IgD-negative memory B cell (primary cell): Measurements from ENCODE around the gene MRPL10. TPM values are rescaled to one million over a fixed set of nuclear protein-coding genes. Genes with fewer than 3 reads are reported as not detected.

Source experiments
- H3K27ac Mint-ChIP-seq, 3 donors: one replicate each; pipeline ENCODE4 v1.8.0; 2020 to 2022; ENCODE audit warnings: mild to moderate bottlenecking in 3 of 3, mixed read lengths in 3 of 3, moderate library complexity in 1 of 3
- H3K27me3 Mint-ChIP-seq: one replicate; pipeline ENCODE4 v1.8.0; 2021; ENCODE audit warnings: mixed read lengths
- H3K36me3 Mint-ChIP-seq: one replicate; pipeline ENCODE4 v1.8.0; 2020; ENCODE audit warnings: mild to moderate bottlenecking, mixed read lengths
- H3K4me1 Mint-ChIP-seq, 3 donors: one replicate each; pipeline ENCODE4 v1.8.0; 2020 to 2022; ENCODE audit warnings: mixed read lengths in 3 of 3, mild to moderate bottlenecking in 1 of 3
- H3K4me3 Mint-ChIP-seq, 4 donors: one replicate each; pipeline ENCODE4 v1.8.0; 2020 to 2022; ENCODE audit warnings: mild to moderate bottlenecking in 4 of 4, mixed read lengths in 4 of 4, moderate library complexity in 3 of 4
- H3K9me3 Mint-ChIP-seq, 3 donors: one replicate each; pipeline ENCODE4 v1.8.0; 2020 to 2021; ENCODE audit warnings: mixed read lengths in 3 of 3, mild to moderate bottlenecking in 1 of 3
- polyA plus RNA-seq: library from polyadenylated mRNA; unstranded; fragments of 300-500 nt; fragmentation: Illumina TruSeq; gene quantifications from one replicate; pipeline ENCODE4 v1.2.3, GENCODE V29; 2021

Gene MRPL10
- polyA plus RNA-seq, 1 donor from 2014 or later: 36.2 TPM

GRCh38 chr17:47850373-47850691, 19.0 kb upstream of the MRPL10 start:
- Mint-ChIP-seq H3K27me3 (peaks cover 70% of the 10 kb centered on the region), H3K4me1 (peaks cover 11 to 16% (median 12%) of the 10 kb centered on the region in 3 donors), H3K4me3 (peak overlapping the region in 3 of 4 donors; percentile 46 to 86 (median 79)), H3K36me3 (peaks cover 2% of the 10 kb centered on the region), H3K27ac (no peak overlapping the region), H3K9me3 (no peaks in the 10 kb centered on the region)

- Mint-ChIP-seq H3K27ac (no peak overlapping the region), H3K4me1 (peaks cover 9 to 13% (median 11%) of the 10 kb centered on the region in 3 donors), H3K4me3 (no peak overlapping the region), H3K27me3 (peaks cover 64% of the 10 kb centered on the region), H3K36me3 (peaks cover 2% of the 10 kb centered on the region), H3K9me3 (no peaks in the 10 kb centered on the region)
Measured at GRCh38 chr17:47848198-47848513, 16.8 kb upstream of the MRPL10 start.

DNA sequence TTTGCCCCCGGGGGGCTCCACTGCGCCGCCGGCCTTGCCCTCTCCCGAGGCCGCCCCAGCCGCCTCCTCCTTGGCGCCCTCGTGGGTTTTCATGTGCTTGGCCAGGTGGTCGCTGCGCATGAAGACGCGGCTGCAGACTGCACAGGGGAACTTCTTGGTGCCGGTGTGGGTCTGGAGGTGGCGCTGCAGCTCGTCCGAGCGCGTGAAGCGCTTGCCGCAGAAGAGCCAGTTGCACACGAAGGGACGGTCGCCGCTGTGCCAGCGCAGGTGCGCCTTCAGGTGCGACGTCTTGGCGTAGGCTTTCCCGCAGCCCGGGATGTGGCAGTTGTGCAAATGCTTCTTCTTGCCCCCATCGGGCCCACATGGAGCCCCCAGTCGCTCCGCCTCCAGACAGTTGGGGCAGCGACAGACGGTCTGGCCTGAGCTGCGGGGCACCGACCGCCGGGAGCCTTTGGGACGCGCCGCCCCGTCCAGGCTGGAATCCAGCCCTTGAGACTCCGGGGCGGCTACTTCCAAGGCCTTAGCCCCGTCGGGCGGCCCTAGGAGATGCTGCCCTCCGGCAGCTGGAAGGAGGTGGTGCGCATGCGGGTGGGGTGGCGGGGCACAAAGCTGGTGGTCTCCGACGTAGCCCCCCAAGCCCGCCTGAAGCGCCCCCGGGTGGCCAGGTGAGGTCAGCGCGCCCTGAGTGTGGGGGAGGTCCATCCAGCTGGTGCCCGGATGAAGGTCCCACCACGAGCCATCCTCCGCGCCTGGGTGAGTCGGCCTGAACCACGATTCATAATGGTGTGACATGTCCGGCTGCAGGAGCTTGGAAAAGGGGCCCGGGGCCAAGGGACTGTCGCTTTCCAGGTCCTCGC, 16.2 kb upstream of the MRPL10 start:
- peaks cover 60% of the 10 kb centered on the region for H3K27me3 Mint-ChIP-seq
- no peak overlapping the region for H3K27ac Mint-ChIP-seq
- peak overlapping the region in 1 of 4 donors; percentile 66 for H3K4me3 Mint-ChIP-seq
- peaks cover 2% of the 10 kb centered on the region for H3K36me3 Mint-ChIP-seq
- peaks cover 11 to 16% (median 13%) of the 10 kb centered on the region in 3 donors for H3K4me1 Mint-ChIP-seq
- H3K9me3 Mint-ChIP-seq: no peaks in the 10 kb centered on the region

GRCh38 chr17:47846716-47847340, 15.5 kb upstream of the MRPL10 start:
- Mint-ChIP-seq H3K4me3 (peak overlapping the region in 1 of 4 donors; percentile 65), H3K4me1 (peaks cover 4 to 11% (median 6%) of the 10 kb centered on the region in 3 donors), H3K9me3 (no peaks in the 10 kb centered on the region), H3K27ac (no peak overlapping the region), H3K36me3 (peaks cover 2% of the 10 kb centered on the region), H3K27me3 (peaks cover 53% of the 10 kb centered on the region)

GRCh38 chr17:47845716-47846075, 14.4 kb upstream of the MRPL10 start:
- Mint-ChIP-seq H3K27me3 (peaks cover 51% of the 10 kb centered on the region), H3K4me3 (no peak overlapping the region), H3K9me3 (no peaks in the 10 kb centered on the region), H3K4me1 (peaks cover 8 to 10% (median 10%) of the 10 kb centered on the region in 3 donors), H3K27ac (no peak overlapping the region), H3K36me3 (peaks cover 2% of the 10 kb centered on the region)

DNA sequence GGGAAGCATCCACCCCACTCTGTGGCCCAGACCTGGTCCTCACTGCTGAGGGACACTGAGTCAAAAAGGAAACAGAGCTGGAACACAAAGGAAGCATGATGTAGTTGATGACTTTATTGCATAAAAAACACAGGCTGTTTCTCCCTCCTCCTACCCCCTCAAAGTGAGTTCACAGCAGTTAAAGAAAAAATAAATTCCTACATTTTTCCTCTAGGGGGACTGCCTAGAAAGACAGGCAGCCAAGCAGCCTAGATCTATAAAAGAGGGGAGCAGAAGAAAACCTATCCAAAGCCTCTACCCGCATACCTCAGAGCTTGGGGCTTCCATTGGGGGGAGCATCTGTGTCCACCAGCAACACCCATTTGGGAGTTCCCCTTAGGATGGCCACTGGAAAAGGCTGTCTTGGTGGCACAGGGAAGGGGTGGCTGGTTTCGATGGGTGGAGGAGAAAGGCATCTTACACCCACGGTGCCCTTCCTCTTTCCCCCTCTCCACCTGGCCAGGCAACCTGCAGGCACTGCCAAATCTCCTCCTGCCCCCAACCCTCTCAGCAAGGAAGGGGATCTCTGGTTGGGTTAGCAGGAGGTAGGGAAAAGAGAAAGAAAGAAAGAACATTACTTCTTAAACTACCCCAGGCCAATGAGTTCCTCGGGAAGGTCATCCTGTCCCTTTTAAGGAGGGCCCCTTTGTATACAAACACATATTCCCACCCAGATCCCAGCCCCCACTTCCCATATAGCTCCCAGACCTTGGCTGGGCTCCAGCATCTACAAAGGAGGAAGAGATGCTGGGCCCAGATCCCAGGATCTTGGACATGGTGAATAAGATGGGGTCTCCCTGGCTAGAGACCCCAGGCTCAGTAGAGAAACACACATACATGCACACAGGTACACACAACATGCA, 13.7 kb upstream of the MRPL10 start:
- Mint-ChIP-seq H3K9me3 (no peaks in the 10 kb centered on the region), H3K27ac (no peak overlapping the region), H3K27me3 (peaks cover 45% of the 10 kb centered on the region), H3K36me3 (peaks cover 2% of the 10 kb centered on the region), H3K4me3 (peak overlapping the region in 1 of 4 donors; percentile 12), H3K4me1 (peaks cover 8 to 14% (median 10%) of the 10 kb centered on the region in 3 donors)

DNA sequence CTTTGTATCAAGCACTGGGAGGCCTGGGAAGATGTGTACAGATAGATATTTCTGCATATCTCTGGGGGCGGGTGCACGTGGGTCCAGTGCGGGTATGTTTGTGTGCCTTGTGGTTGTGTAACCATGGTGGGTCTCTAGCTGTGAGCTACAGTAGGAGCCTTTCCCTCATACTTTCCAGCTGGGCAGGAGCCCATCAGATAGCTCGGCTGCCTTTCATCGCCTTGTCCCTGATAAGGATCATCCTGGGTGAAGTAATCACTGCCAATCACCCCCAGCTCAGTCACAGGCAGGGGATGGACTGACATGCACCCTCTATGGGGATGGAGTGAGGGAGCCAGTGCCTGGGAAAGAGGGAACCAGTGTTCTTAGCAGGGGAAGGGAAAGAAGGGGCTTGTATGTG, 12.9 kb upstream of the MRPL10 start:
- H3K27me3 Mint-ChIP-seq: peaks cover 38% of the 10 kb centered on the region
- no peak overlapping the region for H3K27ac Mint-ChIP-seq
- H3K4me3 Mint-ChIP-seq: no peak overlapping the region
- no peaks in the 10 kb centered on the region for H3K9me3 Mint-ChIP-seq
- peaks cover 8 to 19% (median 13%) of the 10 kb centered on the region in 3 donors for H3K4me1 Mint-ChIP-seq
- H3K36me3 Mint-ChIP-seq: peaks cover 2% of the 10 kb centered on the region

DNA sequence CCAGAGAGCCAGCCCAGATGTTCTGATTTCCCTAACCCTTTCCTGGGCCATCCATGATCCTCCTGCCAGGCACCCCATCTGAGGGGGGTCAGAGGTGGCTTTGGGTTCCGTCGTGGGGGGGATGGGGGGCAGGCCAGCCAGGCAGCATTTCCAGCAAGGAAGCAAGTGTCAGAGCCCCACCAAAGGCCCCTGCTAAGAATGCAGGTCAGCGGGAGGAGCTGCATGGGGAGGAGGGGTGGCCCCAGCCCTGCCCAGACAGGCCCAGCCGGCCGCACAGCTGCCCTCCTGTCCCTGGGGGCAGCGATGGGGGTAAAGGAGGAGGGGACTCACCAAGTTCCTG, 12.0 kb upstream of the MRPL10 start:
- no peaks in the 10 kb centered on the region for H3K36me3 Mint-ChIP-seq

GRCh38 chr17:47841488-47842291, 10.3 kb upstream of the MRPL10 start:
- H3K4me3 Mint-ChIP-seq: peak overlapping the region; percentile 37 to 99 (median 92)
- no peaks in the 10 kb centered on the region for H3K9me3 Mint-ChIP-seq
- peaks cover 6 to 19% (median 13%) of the 10 kb centered on the region in 3 donors for H3K4me1 Mint-ChIP-seq
- H3K36me3 Mint-ChIP-seq: peaks cover 6% of the 10 kb centered on the region
- H3K27ac Mint-ChIP-seq: peak overlapping the region in 2 of 3 donors; percentile 5 to 8
- peaks cover 20% of the 10 kb centered on the region for H3K27me3 Mint-ChIP-seq

More for the DNA sequence above, 12.0 kb upstream of the MRPL10 start:
- Mint-ChIP-seq H3K4me3 (peak overlapping the region in 1 of 4 donors; percentile 90), H3K9me3 (no peaks in the 10 kb centered on the region), H3K27me3 (peaks cover 29% of the 10 kb centered on the region), H3K27ac (peak overlapping the region in 2 of 3 donors; percentile 67 to 79), H3K4me1 (peaks cover 6 to 19% (median 13%) of the 10 kb centered on the region in 3 donors)

DNA sequence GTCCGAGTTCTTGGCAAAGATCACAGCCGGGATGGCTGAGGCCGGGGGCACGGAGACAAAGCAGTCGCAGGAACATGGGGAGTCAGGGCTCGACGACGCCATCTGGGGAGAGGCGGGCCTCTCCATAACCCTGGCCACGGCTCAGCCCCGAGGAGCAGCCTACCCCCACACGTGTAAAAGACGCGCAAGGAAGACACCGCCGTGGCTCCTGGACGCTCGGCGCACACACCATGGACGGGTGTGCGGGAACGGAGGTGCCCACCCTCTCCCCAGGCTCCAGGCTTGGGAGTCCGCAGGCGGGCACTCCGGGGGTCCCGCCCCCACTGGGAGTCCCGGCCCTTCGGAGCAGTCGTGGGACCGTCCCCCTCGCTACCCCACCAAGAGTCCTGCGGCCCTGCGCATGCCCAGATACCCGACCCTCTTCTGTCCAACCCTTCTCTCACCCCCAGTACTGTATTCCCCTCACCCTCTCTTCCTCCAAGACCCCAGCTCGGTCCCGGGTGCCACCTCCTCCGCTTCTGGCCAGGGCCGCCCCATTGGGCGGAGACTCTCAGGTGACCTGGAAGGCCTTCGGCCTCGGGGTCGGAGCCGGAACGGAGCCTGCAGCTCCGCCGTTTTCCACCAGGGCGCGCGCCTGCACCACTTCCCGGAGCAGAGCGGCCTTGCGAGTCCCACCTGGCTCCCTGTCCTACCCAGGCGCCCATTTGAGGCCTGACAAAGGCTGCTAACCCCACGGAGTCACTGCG, 9.6 kb upstream of the MRPL10 start, which contains the start of gene SCRN2:
Gene SCRN2 (minus strand): TSS at position 532 of the 746 bp plus-strand sequence. CDS start 430 bp downstream, at position 102.
- Mint-ChIP-seq H3K27ac (peak within 1 kb of the TSS in 2 of 3 donors; percentile 8 to 53), H3K36me3 (peaks cover 6% of the 10 kb centered on the region), H3K9me3 (no peaks in the 10 kb centered on the region), H3K4me3 (peak within 1 kb of the TSS; percentile 90 to 99 (median 96)), H3K4me1 (peaks cover 6 to 19% (median 13%) of the 10 kb centered on the region in 3 donors), H3K27me3 (peaks cover 13% of the 10 kb centered on the region)

DNA sequence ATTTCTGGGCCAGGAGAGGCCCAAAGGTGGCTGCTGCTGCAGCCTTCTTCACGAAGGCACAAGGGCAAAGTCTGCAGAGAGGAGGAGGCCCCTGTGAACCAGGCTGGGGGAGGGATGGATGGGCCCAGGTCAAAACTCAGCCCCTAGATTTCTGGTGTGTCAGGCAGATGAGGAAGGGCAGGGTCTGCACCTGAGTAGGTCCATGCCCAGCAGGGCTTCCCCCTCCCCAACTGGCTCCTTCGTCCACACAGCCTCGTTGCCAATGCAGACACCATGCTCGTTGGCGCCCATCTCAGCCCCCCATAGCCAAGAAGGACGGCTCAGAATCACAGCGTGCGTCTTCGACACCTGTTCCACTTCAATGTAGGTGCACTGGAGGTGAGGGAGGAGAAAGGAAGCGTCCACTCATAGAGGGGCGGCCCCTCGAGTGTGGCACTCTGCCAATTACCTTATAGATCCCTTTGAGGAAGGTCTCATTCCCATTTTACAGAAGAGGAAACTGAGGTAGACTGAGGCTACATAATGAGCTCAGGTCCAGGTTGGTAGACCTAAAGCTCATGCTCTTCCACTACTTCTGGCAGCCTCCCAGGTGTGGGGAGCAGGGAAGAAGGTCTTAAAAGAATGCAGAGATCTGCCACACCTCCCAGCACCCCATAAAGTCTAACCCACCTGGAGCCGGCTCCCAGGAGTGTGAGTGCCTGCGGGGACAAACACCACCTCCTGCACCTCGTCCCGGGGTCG, 8.8 kb upstream of the MRPL10 start:
- Mint-ChIP-seq H3K36me3 (peaks cover 6% of the 10 kb centered on the region), H3K27ac (peak overlapping the region in 1 of 3 donors; percentile 53), H3K4me3 (peak overlapping the region; percentile 90 to 99 (median 96)), H3K9me3 (no peaks in the 10 kb centered on the region), H3K4me1 (peaks cover 6 to 19% (median 13%) of the 10 kb centered on the region in 3 donors), H3K27me3 (peaks cover 11% of the 10 kb centered on the region)

- no peak overlapping the region for H3K27ac Mint-ChIP-seq
- peaks cover 6% of the 10 kb centered on the region for H3K36me3 Mint-ChIP-seq
- peak overlapping the region in 3 of 4 donors; percentile 27 to 90 (median 51) for H3K4me3 Mint-ChIP-seq
- peaks cover 3% of the 10 kb centered on the region for H3K27me3 Mint-ChIP-seq
- H3K4me1 Mint-ChIP-seq: peaks cover 6 to 19% (median 15%) of the 10 kb centered on the region in 3 donors
- H3K9me3 Mint-ChIP-seq: no peaks in the 10 kb centered on the region
Measured at GRCh38 chr17:47839071-47839470, 7.7 kb upstream of the MRPL10 start.

GRCh38 chr17:47838636-47839035, 7.3 kb upstream of the MRPL10 start:
- Mint-ChIP-seq H3K9me3 (no peaks in the 10 kb centered on the region), H3K4me3 (peak overlapping the region in 2 of 4 donors; percentile 34 to 90), H3K27me3 (peaks cover 2% of the 10 kb centered on the region), H3K27ac (no peak overlapping the region), H3K4me1 (peaks cover 6 to 19% (median 17%) of the 10 kb centered on the region in 3 donors), H3K36me3 (peaks cover 6% of the 10 kb centered on the region)
